GM18519 (cell line): Measurements from ENCODE around the gene IGLON5.

Source experiments
- ATAC-seq: cut with Tn5 transposase; IDR thresholded peaks from one replicate; pipeline ENCODE4 v1.9.1; 2021; ENCODE audit warnings: mild to moderate bottlenecking, moderate library complexity; ENCODE audit not compliant: unreplicated experiment, low FRiP score

IGLON5 gene

GRCh38 chr19:51311351-51312257, at the start of gene IGLON5:
TSS of gene IGLON5 (plus strand) at chr19:51311644. CDS start at chr19:51311848, 204 bp downstream.
- no peak for ATAC-seq

DNA sequence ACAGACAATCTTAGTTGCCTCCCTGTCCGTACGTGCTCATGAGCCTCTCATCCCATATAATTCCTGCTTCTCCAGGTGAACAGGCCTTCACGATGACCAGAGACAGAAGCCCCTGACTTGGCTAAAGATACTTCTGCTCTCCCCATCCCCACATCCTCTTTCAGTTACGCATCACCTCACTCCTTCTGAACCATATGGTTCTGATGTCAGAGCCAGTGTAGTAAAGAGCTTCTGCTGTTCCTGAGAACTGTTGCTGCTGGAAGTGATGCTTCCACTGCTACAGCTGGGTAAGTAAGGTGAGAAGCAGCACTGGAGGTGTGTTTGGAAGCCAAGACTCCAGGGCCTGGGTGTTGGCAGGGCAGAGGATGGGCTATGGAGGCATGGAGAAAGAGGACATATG, 47.6 kb upstream of the IGLON5 start:
- ATAC-seq, result no peak

GRCh38 chr19:51271067-51271466, 40.4 kb upstream of the IGLON5 start:
- no peak for ATAC-seq

DNA sequence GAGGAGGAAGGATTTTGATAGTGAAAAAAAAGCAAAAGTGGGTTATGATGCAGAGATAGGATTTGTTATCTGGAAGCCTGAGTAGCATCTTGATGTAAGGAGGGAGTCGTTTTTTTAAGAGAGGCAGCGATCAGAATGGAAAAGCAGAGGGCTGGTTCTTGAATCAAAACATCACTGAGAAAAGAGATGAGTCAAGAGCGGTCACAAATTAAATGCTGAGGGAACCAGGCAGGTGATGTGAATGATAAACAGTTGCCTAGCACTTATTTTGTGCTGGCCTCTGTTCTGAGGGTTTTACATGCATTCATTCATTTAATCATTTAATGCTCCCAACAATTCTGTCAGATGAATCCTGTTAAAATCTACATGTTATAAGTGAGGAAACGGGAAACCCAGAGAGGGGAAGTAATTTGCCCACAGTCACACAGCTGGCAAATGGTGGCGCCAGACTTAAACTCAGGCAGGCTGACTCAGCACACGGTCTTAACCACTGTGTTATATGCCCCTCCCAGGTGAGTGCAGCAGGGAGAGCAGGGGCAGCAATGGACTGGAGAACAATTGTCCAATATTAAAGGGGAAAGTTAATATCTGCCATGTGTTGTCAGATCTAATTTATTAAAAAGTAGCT, 39.1 kb upstream of the IGLON5 start:
- no peak for ATAC-seq

GRCh38 chr19:51274049-51274770, 37.2 kb upstream of the IGLON5 start:
- no peak for ATAC-seq

GRCh38 chr19:51277112-51277511, 34.3 kb upstream of the IGLON5 start:
- no peak for ATAC-seq

DNA sequence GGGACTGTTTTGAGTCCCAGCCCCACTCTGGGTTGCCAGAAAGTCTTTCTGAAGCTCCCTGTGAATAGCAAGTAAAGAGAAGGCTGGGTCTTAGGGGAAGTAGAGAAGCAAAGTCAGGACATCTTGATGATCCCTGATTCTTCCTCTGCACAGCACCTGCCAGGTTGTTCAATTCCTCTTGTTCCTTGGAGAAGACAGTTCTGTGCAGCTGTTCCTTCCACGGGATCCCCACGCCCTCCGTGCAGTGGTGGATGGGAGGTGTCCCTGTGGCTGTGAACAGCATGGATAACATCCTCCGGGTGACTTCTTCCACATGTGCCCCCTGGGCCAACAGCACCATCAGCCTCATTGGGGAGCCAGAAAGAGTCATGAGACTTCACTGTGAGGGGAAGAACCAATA, 29.1 kb upstream of the IGLON5 start:
- no peak for ATAC-seq

DNA sequence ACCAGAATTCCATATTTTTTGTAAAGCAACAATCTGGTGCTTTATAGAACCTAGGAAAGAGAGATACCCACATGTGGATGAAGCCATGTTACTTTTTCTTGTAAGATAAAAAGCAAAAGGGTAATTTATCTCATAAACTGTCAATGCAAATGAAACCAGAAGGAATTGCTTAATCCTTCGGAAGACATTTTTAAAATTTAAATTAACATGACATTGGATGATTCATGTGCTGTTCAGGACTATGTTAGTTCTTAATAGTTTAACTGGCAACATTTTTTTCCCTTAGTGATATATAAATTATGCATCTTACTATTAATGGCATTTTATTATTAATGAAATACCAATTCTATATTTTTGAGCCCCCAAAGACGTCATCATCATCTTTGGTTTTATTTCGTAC, 25.8 kb upstream of the IGLON5 start:
- no peak for ATAC-seq

DNA sequence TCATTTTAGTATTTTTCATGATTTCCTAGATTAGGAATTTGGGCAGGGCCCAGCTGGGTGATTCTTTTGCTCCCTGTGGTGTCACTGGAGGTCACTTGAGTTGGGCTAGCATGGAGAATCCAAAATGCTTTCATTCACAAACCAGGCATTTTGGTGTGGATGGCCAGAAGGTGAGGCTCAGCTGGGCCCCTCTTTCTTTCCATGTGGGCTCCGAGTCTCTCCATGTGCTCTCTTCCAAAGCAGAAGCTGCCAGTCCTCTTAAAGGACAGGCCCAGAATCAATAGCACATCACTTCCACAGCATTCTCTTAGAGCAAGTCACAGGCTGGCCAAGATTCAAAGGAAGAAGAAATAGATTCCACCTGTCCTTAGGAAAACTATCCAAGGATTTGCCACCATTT, 21.8 kb upstream of the IGLON5 start:
- ATAC-seq, result no peak

GRCh38 chr19:51292971-51293370, 18.5 kb upstream of the IGLON5 start:
- ATAC-seq, result no peak

- no peak for ATAC-seq
These were observed 17.8 kb upstream of the IGLON5 start for GRCh38 chr19:51293571-51294210.

DNA sequence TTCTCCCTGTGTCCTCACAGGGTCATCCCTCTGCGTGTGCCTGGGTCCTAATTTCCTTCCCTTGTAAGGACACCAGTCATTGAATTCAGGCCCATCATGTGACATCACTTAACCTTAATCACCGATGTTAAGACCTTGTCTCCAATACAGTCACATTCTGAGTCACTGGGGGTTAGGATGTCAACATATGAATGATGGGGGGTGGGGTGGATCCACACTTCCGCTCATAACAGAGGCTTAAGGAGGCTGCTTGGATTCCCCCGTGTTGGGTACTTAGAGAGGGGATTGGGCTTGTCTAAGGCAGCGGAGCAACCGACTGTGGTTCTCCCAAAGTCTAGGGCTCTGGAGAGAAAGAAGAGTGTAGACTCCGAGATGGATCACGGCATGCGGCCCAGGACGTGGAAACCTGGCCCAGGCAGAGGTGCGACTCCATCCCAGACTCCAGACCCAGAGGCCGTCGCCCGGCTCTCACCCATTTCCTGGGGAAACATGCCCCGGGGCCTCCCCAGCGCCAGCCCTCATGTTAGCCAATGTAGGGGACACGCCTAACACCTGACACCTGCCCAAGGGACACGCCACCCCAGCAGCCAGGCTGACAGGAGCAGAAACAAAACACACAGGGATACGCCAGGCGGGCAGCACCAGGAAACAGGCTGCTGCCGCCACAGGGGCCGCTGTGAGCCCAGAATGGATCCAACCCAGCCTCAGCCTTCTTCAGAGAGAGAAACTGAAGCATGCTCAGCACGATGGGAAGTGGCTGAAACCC, 17.1 kb upstream of the IGLON5 start:
- ATAC-seq, result no peak

DNA sequence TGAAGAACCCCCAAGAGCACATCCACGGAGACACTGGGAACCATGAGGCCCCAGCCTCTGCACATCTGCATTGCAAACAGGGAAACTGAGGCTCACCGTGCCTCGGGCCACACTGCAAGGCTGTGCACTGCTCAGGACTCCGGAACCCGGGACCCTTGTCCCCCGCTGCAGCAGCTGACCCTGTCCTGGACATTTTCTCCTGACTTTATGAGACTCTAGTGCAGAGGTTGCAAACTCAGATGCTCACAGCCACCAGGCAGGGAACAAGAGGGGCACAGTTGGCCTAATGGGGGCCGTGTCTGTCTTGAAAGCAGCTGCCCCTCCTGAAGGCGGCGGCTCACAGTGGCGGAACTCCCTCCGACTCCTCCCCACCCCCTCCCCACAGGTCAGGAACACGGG, 16.5 kb upstream of the IGLON5 start:
- no peak for ATAC-seq

DNA sequence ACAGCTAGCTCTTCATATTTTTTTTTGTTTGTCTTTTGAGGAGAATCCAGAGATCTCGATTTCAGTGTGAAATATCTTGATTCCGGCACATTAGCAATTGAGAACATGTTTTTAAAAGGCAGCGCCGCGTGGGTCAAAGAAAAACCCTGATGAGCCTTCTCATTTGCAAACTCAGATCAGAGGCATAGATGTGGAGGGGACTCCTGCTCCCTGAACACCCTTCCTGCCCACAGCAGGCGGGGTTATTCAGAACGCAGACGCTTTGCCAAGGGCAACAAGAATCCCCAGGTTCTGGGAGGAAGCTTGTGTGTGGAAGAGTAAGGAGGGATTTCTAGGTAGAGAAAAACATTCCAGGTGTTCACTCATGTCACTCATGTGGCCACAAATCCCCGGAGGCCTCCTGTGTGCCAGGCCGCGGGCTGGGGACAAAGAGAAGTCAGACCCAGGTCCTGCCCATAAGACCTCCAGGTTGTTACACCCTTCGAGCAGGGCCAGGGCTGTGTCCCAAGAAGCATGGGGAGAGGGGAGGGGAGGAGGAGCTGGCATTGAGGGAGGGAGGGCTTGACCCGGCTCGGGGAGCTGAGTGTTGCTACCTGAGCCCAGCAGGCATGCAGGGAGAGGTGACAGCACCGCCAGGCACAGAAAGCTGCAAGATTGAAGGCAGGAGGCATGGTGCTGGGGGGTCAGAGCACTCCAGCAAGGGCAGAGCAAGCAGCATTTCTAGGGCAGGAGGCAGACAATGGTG, 15.9 kb upstream of the IGLON5 start:
- ATAC-seq, result no peak

DNA sequence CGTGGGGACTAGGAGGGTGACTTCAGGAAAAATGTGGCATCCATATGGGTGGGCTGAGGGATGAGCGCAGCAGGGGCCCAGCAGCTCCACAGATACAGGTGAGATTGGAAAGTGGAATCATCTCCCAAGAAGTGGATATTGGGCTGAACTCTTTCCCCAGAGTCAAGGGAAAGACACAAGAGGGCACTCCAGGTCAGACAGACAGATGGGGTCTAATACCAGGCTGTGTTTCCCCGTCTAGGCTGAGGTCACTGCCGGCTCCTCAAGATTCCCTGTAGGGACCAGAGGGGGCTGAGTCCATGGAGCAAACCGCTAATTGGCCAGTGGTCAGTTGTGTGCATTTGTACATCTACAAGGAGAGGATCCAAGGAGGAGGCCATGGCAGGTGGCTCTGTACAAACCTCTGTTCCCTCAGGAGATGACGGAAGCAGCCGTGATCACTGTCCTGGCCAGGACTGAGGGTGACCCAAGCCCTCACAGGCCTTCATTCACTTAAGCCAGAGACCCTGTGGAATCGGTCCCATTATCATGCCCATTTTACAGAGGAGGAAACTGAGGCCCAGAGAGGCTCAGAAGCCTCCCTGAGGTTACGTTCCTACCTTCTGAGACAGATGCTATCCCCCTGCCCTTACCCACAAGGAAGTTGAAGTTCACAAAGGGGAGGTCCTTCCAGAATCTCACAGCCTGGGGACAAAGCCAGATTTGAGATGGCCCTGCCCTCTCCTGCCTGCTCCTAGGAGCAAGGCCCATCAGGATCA, 14.9 kb upstream of the IGLON5 start:
- ATAC-seq, result no peak

DNA sequence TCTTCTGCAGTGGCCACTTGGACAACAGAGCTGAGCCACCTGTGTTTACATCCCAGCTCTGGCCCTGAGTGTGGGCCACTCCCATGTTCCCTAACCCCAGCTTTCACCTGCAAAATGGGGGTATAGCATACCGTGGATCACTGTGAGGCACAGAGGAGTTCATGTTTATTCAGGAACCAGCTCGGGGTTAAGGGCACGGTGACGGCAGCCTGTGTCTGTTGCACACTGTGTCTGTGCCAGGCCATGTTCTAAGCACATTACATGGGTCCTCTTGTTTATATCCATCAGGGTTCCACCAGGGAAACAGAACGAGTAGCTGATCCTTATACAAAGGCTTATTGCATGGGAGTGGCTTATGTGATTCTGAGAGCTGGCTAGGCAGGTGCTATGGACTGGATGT, 14.0 kb upstream of the IGLON5 start:
- ATAC-seq, result no peak

DNA sequence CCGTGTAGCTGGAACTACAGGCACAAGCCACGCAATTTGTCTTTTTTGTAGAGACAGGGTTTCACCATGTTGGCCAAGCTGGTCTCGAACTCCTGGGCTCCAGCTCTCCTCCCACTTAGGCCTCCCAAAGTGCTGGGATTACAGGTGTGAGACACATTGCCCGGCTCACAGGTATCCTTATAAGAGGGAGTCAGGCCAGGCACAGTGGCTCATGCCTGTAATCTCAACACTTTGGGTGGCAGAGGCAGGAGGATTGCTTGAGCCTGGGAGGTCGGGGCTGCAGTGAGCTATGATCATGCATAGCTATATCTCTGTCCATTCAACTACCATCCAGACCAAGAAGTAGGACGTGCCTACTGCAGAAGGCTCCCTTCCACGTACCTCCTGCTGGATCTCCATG, 10.2 kb upstream of the IGLON5 start:
- no peak for ATAC-seq

DNA sequence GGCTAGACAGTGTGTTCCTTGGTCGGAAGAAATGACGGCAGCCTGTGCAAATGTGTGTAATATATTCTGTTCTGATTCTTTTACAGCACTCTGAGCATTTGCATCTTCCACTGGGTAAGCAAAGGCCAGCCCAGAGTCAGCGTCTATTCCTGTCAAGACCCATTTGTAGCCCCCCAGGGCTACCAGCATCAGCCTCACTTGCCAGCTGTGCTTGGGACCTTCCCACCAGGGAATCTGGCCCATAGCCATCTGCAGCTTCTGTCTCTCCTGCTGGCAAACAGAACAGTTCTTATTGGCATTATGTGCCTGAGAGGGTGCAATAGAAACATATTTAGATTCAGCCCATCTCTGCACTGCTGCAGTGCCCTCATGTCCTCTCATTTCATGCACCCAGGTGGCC, 6.0 kb upstream of the IGLON5 start:
- ATAC-seq, result no peak

DNA sequence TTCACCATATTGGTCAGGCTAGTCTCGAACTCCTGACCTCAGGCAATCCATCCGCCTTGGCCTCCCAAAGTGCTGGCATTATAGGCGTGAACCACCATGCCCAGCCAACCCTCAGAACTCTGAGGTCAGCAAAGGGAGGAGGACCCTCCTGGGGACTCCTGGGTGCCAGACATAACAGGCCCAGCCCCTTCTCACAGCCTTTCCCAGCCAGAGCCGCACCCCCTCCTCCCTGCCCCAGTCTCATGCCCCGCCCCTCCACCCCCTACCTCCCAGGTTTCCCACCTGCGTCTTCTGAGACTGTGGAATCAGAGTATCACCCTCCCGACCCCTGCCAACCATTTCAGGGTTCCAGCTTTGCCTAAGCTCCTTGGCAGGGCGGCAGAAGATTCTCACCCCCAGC, 5.2 kb downstream of the IGLON5 start:
- ATAC-seq, result no peak
